ENCODE results near the gene OR52A1.
"Not testable (repeated sequence)": the region's sequence is repeated elsewhere in the genome, so short reads cannot be mapped to it uniquely, and the experiment has no call there.

OR52A1 gene

GRCh38 chr11:5154657-5155056 is at the start of gene OR52A1:
Gene OR52A1 (minus strand): TSS chr11:5154757. CDS start chr11:5152369, 2,388 bp downstream.
- DNase-seq: no peak

- DNase-seq: no peak
Observed at GRCh38 chr11:5203366-5203765, 48.8 kb upstream of the OR52A1 start.

- DNase-seq: no peak
Observed at GRCh38 chr11:5200582-5200981, 46.0 kb upstream of the OR52A1 start, which contains the start of gene OR51V1. Gene OR51V1 (minus strand): TSS chr11:5200682. CDS start chr11:5200682, 0 bp downstream.

- no peak for DNase-seq
Observed at GRCh38 chr11:5198285-5198684, 43.7 kb upstream of the OR52A1 start.

GRCh38 chr11:5197536-5197935 is 43.0 kb upstream of the OR52A1 start:
- no peak for DNase-seq

- DNase-seq: no peak
Observed at GRCh38 chr11:5196731-5197130, 42.2 kb upstream of the OR52A1 start.

- no peak for DNase-seq
Observed at GRCh38 chr11:5196067-5196466, 41.5 kb upstream of the OR52A1 start.

GRCh38 chr11:5192738-5193137 is 38.2 kb upstream of the OR52A1 start:
- no peak for DNase-seq

GRCh38 chr11:5188201-5188600 is 33.6 kb upstream of the OR52A1 start:
- DNase-seq: no peak

- no peak for DNase-seq
Observed at GRCh38 chr11:5178046-5178837, 23.7 kb upstream of the OR52A1 start.

- no peak for DNase-seq
Observed at GRCh38 chr11:5174934-5175333, 20.4 kb upstream of the OR52A1 start.

GRCh38 chr11:5171856-5172255 is 17.3 kb upstream of the OR52A1 start:
- no peak for DNase-seq

GRCh38 chr11:5165898-5166297 is 11.3 kb upstream of the OR52A1 start:
- DNase-seq: not testable (repeated sequence)

GRCh38 chr11:5164807-5165206 is 10.2 kb upstream of the OR52A1 start:
- DNase-seq: not testable (repeated sequence)

- DNase-seq: not testable (repeated sequence)
Observed at GRCh38 chr11:5161045-5161444, 6.5 kb upstream of the OR52A1 start.

- not testable (repeated sequence) for DNase-seq
Observed at GRCh38 chr11:5160217-5160616, 5.7 kb upstream of the OR52A1 start.

- DNase-seq: no peak
Observed at GRCh38 chr11:5159806-5160205, 5.2 kb upstream of the OR52A1 start.

GRCh38 chr11:5153574-5154431 is 754 bp downstream of the OR52A1 start:
- no peak for DNase-seq

GRCh38 chr11:5151713-5152153 is 2.8 kb downstream of the OR52A1 start:
- no peak for DNase-seq

GRCh38 chr11:5144206-5144605 is 10.4 kb downstream of the OR52A1 start:
- not testable (repeated sequence) for DNase-seq

GRCh38 chr11:5137996-5138395 is 16.6 kb downstream of the OR52A1 start, which contains the start of gene OR52A5:
Gene OR52A5 (minus strand): TSS chr11:5138356. CDS start chr11:5132642, 5,714 bp downstream.
- DNase-seq: no peak

GRCh38 chr11:5137014-5137413 is 17.5 kb downstream of the OR52A1 start:
- DNase-seq: no peak

GRCh38 chr11:5136261-5136660 is 18.3 kb downstream of the OR52A1 start:
- DNase-seq: no peak

Measured in NCI-H146 (cell line).